Ecto neural progenitor cell (in vitro differentiated cells): ENCODE measurements around the gene OR6A2.
"Not testable (repeated sequence)": the region's sequence is repeated elsewhere in the genome, so short reads cannot be mapped to it uniquely, and the experiment has no call there.

Experiments used
- DNase-seq: peaks from one replicate; pipeline ENCODE4 v3.0.0-alpha.2; 2018; ENCODE audit warnings: low spot score

The OR6A2 gene

DNA sequence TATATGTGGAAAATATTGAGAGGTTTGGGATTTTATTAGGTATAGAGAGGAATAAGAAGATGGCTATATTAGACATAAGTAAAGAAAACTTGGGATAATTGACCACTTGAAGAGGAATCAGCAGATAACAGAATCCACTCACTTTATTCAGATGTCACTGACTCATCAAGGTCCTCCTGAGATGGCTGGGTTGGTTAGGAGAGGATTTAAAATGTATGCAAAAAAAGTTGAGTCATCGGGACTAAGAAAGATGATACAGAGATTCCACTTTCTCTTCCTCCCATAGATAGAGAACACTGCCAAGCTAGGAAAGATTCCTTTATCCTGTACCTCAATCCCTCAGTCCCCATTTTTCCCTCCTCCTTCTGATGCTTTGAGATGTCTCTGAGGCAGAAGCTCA lies at the start of gene OR6A2:
TSS of gene OR6A2 (minus strand) at position 288 of the 400 bp plus-strand sequence. CDS start 3,981 bp downstream, outside the sequence.
- no peak for DNase-seq

DNA sequence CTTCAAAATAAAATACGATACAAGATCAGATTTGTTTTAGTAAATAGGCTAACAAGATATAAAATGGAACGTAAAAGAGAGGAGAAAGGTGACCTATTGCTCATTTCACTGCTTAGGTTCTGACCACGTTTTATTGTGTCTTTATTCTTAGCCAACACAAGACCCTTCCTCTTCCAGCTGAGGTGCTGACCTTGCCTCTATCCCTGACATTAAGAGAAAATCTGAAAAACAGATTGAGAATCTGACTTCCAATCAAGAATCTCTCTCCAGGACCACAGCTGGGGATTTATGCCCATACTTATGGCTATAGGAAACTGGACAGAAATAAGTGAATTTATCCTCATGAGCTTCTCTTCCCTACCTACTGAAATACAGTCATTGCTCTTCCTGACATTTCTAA lies 45.9 kb upstream of the OR6A2 start, which contains the start of gene OR10A5:
TSS of gene OR10A5 (plus strand) at position 301 of the 400 bp plus-strand sequence. CDS start at position 301, 0 bp downstream.
- DNase-seq: no peak

DNA sequence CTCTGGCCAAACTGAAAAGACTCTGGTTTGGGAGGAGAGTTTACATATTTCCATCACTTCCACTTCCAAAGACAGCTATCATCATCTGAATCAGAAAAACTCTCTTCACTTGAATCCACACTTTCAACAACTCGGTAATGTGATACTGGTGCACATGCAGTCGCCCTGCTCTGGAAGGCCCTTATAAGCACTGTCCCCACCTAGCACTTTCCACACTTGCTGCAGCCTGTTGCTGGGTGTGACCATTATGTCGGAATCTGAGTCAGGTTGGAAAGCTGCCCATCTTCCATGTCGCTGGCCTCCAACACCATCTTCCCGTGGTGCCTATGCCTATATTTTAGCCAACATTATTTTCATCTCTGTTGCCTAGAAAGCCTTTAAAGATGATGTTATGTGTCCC lies 44.9 kb upstream of the OR6A2 start:
- DNase-seq: no peak

DNA sequence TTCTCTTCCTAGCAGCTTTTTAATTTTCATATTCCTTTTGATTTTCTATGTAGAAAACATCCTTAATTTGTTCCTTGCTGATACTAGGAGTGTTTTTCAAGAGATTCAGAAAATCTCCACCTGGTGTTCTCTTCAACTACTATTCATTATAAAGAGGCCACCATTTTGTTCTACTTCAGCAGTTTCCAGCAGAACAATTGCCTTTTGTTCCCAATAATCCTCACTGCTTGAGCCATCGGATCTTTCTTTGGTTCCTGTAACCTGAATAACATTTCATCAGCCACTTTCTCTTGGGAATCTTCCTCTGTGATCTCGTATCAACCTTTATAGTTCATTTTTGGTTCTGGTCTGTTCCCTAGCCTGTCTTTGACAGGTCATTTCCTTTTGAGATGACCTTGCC lies 44.2 kb upstream of the OR6A2 start:
- no peak for DNase-seq

DNA sequence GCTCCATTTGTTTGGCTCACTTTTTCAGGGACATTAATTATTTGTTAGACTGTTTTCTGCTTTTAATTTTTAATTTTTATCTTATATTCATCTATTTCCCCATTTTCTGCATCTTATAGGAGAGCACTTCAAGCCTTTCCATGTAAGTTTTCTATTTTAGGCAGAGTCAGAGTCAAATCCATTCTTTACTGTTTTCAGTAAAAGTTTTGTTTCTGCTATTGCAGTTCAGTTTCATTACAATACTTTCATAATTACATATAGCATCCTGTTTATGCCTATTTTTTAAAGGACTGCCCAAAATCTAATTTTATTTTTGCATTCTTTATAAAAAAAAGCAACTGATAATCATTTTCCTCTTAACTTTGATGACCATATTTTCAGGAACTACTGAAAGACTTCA lies 42.2 kb upstream of the OR6A2 start:
- no peak for DNase-seq

DNA sequence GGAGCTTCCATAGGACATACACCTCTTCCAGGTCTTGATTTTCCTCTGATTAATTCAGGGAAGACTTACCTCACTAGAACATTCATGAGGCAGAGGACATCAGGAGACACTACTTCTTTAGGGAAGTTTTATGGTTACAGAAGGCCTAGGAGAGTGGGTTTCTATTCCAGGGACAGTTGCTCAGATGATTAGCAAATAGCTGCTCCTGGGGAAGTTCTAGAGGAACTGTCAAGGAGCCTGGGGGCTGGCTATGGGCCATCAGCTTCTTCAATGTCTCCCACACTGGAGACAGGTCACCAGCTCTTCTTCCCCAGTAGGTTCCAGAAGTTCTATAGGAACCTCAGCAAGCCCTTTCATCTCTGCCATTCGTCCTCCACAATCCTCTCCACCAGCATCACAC lies 34.5 kb upstream of the OR6A2 start:
- DNase-seq: no peak

DNA sequence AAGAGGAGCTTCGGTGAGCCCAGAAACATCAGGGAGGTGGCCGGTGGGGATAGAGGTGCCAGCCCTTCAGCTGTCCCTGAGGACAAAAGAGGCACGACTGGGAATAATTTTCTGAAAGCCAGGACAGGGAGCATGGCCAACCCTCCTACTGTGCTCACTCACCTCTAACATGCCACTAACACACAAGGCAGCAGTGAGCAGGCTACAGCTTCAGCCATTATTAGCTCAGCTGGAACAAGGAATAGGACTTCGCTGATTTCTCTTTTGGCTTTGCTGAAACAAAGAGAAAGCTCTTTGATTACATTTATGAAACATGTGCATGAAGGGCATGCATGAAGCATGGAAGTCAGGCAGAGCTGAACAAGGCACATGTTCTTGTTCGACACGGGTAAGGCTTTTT lies 33.9 kb upstream of the OR6A2 start:
- no peak for DNase-seq

DNA sequence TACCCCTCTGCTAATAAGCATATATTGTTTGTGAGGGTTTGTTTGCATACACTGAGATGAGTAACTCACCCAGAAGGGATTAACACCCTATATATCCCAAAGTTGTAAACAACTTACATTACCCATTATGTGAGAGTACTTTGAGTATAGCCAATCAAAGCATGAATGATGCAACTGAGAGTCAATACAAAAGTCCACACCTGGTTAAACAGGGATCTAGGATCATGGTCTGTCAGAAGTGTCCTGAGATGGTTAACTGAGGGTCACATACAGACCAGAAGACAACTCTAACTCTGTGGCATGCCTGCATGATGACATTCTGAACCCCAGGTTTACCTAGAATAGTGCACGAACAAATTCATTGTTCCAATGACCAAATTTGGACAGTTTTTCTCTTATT lies 28.6 kb upstream of the OR6A2 start:
- DNase-seq: no peak

DNA sequence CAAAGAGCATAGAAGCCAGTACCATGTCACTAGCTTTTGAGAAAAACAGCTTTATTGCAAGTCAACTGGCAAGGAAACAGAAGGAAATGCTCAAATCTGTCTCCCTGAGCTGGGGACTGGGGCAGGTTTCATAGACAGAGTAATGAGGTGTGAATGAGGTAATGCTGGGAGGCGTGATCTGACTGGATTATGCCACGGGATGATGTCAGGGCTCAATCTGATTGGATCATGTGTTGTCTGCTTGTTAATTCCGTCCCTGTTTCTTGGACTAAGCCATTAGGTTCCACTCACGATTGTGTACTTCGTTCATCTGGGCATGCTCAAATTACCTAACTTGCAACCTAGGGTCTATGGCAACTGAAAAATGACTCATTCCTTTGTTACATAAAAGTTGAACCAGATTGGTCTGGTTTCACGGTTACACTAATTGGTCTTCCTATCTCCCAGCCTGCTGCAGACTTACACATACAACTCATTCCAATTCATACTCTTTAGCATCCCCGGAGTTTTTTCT lies 25.8 kb upstream of the OR6A2 start:
- no peak for DNase-seq

DNA sequence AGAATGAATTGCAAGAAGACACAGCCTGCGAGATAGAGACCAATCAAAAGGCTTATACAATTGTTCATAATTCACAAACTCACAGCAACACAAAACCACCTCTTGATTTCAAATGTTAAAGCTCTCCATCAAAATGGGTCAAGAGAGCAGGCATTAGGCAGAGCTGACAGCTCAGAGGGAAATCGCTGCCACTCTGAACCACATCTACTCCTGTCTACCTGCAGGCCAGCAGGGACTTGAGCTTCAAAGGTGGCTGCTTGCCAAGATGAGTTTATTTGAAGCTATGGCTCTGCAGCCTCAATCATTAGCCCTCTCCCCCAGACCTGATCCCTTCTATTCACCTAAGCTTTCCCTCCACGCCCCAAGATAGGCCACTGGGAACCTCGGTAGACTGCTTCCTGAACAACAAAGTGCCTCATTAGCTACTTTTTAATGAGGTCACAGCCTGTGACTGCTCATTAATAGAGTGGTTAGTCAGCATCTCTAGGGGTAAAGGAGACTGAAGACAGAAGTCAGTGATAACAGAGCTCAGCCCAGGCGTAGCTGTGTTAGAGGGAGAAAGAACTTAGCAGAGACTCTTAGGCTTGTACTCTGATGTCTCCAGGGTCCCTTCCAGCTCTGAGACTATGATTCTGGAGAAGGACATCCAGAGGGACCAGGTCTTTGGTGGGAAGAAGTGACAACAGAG lies 24.8 kb upstream of the OR6A2 start:
- DNase-seq: no peak

DNA sequence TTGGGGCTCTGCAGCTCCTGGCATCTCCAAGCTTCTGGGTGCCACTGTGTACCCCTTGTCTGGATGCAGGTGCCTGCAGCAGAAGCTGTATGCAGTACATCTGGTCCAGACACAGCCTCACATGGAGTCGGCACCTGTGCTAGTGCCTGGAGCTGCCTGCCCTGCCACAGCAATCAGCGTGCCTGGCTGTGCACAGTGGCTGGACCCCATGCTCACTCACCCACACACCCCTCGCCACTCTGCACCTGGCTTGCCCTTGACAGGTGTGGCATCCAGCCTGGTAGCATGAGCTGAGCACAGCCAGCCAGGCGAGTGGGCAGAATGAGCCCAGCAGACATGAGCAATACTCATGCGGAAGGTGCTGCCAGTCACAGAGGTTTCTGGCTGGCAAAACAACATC lies 19.5 kb upstream of the OR6A2 start:
- DNase-seq: no peak

DNA sequence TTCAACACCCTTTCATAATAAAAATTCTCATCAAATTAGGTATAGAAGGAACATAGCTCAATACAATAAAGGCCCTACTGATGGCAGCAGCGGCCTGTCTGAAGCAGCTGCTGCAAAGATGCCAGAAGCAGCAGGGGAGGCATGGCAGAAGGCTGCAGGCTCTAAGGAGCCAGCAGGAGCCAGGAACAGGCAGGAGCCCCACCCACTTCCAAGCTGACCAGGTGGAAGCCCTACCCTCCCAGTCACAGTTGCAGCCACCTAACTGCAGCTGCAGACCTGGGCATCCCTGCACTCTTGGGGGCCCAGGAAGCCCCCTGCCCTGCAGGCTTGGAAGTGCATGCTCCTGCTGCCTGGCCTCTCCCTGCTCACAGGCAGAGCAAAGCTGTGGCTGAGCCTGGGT lies 18.2 kb upstream of the OR6A2 start:
- peak; percentile 53 for DNase-seq

DNA sequence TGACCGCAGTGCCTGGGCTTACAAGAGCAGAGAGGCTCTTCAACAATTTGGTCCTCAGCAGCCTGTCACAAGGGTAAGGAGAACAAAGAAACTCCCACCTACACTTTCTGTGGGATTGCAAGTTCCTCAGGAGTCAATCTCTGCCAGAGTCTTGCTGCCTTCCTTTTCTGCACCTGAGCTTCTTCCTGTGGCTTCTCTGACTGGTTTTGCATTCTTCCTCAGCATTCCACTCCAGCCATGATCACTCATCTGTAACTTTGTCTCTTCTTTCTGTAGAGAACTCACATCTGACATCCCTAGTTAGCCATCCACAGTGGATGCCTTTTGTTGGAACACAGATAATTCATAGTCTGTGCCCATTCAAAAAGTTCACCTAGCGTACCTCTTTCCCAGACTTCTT lies 14.2 kb upstream of the OR6A2 start:
- no peak for DNase-seq

DNA sequence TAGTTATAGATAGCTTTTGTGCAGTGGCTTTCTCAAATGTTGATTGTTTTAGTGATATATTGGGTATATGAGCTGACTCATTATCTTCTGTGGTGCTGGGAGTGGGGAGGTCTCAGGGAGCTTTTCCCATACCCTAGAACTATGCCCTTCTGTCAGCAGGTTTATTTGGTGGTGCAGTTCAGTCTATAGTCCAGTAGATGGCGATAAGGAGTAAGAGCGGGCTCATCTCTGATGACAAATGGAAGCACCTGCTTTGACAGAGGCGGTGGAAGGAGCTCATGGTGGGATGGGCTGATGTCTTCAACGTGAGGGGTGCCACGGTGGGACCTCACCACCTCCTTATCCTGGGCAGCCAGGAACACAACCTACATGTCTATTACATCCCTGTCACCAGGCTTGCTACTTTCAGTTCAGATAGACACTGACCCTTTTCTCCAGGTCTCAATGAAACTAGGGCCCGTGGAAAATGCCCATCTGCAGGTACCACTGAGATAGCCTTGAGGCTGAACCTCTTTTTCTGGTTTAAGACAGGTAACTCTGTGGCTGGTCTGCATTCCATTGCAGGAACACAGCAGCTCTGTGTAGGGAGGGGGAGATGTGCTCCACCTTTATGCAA lies 13.0 kb upstream of the OR6A2 start:
- DNase-seq: no peak

DNA sequence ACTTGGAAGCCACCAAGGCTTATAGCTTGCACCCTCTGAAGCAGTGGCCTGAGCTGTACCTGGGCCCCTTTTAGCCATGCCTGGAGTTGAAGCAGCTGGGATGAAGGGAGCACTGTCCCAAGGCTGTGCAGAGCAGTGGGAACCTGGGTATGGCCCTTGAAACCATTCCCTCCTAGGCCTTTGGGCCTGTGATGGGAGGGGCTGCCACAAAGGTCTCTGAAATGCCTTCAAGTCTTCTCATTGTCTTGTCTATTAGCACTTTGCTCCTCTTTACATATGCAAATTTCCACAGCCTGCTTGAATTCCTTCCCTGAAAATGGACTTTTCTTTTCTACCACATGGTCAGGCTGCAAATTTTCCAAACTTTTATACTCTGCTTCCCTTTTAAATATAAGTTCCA lies 1.6 kb upstream of the OR6A2 start:
- DNase-seq: not testable (repeated sequence)

DNA sequence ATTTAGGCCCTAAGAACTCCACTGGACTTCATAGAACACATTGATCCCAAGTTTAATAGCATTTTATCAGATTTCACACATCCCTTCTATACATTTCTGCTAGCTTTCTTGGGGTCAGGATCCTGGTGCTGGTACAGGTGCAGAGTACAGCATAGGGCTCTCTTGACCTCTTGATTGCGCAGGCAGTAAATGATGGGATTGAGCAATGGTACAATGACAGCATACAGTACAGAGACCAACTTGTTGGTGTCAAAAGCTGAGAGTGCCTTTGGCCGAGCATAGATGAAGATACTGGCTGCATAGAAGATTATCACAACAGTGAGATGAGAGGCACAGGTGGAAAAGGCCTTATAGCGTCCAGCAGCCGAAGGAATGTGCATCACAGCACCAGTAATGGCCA lies 4.8 kb downstream of the OR6A2 start:
- DNase-seq: no peak

DNA sequence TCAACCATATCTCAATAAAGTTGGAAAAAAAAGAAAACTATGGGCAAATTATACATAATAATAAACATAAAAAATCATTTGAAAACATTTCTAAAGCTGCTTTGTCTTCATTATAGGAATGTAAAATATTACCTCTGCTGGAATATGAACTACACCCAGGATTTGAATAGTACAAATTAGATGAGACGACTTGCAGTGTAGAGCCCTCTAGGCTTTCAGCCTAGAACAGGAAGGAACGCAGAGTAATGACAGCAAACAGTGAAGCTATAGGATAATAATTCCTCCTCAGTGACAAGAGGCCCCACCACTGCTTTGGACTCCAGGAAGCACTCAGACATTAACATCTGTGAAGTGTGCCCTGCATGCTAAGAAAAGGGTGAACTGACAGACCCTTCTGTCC lies 8.9 kb downstream of the OR6A2 start:
- DNase-seq: no peak

DNA sequence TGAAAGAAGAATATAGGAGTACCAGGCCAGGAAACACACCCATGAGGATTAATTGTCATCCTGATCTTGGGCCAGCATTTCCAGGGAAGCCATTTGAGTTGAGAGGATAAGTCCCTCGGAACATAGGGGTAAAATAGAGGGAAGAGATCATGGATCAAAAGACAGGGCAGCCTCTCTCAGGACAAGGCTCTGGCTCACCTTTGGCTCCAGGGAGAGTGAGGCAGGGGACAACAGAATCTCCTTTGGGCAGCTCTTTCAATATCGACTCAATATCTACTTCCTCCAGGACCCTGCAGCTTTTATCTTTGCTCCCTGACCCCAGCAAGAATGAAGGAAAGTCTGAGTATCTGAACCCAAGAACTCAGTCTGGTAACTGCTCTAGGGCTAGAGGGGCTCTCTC lies 16.8 kb downstream of the OR6A2 start, which contains the start of gene OR2AG1:
TSS of gene OR2AG1 (plus strand) at position 301 of the 400 bp plus-strand sequence. CDS start 2,018 bp downstream, outside the sequence.
- DNase-seq: no peak

DNA sequence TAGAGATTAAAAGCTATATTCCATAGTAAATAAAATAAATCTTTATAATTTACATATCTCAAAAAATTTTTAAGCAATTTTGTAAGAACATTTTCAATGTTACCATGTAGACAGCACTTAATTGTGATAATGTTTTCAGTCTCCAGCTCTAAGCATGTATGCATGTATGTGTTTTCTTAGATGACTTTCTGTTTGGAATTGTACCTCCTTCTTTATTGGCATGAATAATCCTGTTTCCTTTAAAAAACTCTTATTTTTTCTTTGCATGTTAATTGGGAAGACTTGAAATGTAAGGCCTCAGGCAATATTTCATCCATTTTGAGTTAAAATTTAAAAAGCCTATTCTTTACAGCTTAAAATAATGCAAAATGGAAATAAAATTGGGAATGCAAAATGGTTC lies 18.7 kb downstream of the OR6A2 start:
- DNase-seq: no peak

DNA sequence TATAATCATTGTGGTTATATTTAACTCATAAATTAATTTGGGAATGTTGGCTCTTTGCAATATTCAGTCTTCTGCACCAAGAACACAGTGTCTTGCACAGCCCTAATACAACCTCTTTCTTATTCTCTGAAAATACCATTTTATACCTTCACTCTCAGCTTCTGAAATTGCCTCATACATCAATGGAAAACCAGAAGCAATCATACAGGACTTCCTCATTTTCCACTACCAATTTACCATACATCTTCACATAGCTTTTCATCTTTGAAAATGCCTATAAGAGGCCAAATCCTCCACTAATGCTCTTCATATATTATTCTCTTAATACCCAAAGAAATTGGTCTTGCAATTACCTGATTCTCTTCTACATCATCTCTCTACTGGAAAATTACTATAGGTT lies 21.0 kb downstream of the OR6A2 start:
- DNase-seq: no peak

DNA sequence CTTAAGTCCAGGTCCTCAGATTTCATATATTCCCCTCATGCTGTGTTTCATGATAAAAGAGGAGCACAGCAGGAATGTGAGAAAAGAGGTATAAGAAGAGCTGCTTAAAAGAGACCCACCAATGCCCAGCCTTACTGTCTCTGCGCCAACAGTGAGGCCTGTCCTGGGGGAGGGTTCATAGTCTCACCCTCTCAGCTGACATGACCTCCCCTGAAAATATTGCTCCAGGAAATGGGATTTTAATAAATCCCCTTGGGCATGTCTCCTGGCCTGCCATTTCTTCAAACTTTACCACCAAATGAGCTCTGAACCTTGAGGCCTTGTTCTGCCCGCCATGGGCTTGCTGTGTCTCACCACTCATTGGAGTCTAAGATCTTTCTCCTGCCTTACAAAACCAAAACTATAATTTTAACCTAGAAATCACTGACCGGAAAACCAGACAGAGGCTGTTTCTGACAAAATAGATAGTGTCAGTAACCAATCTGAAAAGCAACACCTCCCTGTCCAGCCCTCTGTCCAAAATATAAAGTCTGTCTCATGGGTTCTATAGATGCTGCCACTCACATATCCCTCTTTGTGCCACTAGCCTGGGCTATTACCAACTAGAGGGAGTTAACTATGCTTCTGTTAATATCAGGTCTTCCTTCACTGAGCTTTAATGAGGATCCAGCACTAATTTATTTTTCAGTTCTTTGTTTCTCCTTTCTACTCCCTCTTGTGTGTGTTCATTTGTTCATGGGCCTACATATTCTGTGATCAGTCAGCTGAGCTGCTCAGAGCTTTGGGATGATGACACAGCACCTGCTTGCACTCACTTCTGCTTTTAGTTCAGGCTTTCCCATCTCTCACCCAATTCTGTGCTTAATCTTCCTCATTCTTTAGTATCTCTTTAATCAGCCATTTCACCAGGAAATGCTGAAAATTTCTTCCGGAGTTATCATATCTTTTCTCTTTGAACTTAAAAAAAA lies 27.3 kb downstream of the OR6A2 start, which contains the start of gene OR2AG2:
TSS of gene OR2AG2 (minus strand) at position 51 of the 968 bp plus-strand sequence. CDS start 3,019 bp downstream, outside the sequence.
- no peak for DNase-seq

DNA sequence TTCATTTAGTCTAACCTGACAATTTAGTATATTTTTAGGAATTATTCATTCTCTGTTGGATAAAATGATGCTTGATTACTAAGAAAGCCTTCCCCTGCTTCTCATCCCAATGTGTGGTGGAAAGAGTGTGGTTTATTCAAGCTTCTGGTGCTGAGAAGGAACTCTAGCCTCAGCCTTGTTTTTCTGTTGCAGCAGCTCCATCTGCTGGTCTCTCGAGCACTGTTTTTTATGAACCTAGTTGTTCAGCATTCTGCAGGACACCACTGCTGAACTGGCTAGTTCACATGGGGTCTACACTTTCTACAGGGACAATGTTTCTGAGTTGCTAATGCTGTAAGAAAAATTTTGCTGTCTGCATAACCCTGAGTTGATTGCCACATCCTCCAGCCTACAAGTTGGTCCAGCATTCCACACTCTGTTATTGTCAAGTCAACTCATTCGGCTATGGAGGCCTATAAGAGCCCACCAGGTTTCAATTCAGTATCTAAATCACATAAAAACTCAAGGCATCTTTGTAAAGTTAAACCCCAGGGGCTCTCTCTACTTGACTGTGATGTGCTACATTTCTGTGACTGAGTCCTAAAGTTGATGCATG lies 42.0 kb downstream of the OR6A2 start:
- peak; percentile 52 for DNase-seq
